ENCODE data around the gene PXDC1. TPM values are rescaled to one million over a fixed set of nuclear protein-coding genes. Genes with fewer than 3 reads are reported as not detected.
"Not testable (repeated sequence)": the region's sequence is repeated elsewhere in the genome, so short reads cannot be mapped to it uniquely, and the experiment has no call there.

PXDC1 gene
- total RNA-seq, 1 experiment from 2014 or later, result 42.9 TPM

DNA sequence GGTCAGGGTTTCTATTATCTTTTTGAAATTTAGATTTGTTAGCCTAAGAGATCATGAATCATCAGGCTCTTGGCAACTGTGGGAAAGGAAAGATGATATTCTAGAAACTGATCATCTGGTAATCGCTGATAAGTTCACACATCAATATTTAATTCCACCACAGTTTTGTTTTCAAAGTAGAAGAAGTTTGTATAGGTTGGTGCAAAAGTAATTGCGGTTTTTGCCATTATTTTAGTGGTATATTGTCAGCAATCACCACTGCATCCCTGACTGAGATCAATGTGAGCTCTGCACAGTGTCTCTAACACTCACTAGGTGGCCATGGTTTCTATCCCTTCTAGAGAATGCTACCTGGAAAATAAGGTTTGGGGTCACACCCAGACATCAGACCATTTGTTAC, 17.0 kb upstream of the PXDC1 start:
- BruUV-seq (replicated peaks), result no TSS peak
- no peak overlapping the region for H3K4me3 ChIP-seq (ENCODE audit: low read depth, low read length)
- H3K4me1 ChIP-seq, result no peaks in the 10 kb centered on the region
- no peaks in the 10 kb centered on the region for H3K27me3 ChIP-seq (replicated peaks; ENCODE audit: control insufficient read depth, insufficient read depth, low read length)
- H3K36me3 ChIP-seq (ENCODE audit: control insufficient read depth, insufficient read depth, low read length), result no peaks in the 10 kb centered on the region
- TF ChIP-seq, protein P1, sequence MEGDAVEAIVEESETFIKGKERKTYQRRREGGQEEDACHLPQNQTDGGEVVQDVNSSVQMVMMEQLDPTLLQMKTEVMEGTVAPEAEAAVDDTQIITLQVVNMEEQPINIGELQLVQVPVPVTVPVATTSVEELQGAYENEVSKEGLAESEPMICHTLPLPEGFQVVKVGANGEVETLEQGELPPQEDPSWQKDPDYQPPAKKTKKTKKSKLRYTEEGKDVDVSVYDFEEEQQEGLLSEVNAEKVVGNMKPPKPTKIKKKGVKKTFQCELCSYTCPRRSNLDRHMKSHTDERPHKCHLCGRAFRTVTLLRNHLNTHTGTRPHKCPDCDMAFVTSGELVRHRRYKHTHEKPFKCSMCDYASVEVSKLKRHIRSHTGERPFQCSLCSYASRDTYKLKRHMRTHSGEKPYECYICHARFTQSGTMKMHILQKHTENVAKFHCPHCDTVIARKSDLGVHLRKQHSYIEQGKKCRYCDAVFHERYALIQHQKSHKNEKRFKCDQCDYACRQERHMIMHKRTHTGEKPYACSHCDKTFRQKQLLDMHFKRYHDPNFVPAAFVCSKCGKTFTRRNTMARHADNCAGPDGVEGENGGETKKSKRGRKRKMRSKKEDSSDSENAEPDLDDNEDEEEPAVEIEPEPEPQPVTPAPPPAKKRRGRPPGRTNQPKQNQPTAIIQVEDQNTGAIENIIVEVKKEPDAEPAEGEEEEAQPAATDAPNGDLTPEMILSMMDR (IDR thresholded peaks at IDR 0.05; ENCODE audit: insufficient read depth in 1 of 2, low read depth in 1 of 2, low read length in 1 of 2, severe bottlenecking in 1 of 2, unreplicated experiment in 1 of 2), result no peak
- Mint-ChIP-seq H3K4me1 (ENCODE audit: low read depth, unreplicated experiment) (no peaks in the 10 kb centered on the region), H3K4me3 (ENCODE audit: unreplicated experiment) (no peak overlapping the region), H3K27me3 (ENCODE audit: insufficient read depth, unreplicated experiment) (no peaks in the 10 kb centered on the region), H3K27ac (ENCODE audit: unreplicated experiment) (no peak overlapping the region), H3K36me3 (ENCODE audit: insufficient read depth, unreplicated experiment) (no peaks in the 10 kb centered on the region), H3K9me3 (ENCODE audit: unreplicated experiment) (no peaks in the 10 kb centered on the region)
- DNase-seq, result no peak
- intact Hi-C loops (cut with micrococcal nuclease; ENCODE audit: unreplicated experiment), result no loop called here
- ChIA-PET POLR2A (no interaction called here), CTCF (no interaction called here)
- peaks cover 7% of the 10 kb centered on the region; the same call in 1 of the 2 replicates for H3K9me3 ChIP-seq

- H3K4me3 ChIP-seq (ENCODE audit: low read depth, low read length); H3K9me3 ChIP-seq; H3K36me3 Mint-ChIP-seq (ENCODE audit: insufficient read depth, unreplicated experiment); H3K36me3 ChIP-seq (ENCODE audit: control insufficient read depth, insufficient read depth, low read length); H3K27me3 ChIP-seq (replicated peaks; ENCODE audit: control insufficient read depth, insufficient read depth, low read length); H3K4me1 Mint-ChIP-seq (ENCODE audit: low read depth, unreplicated experiment); BruUV-seq (replicated peaks); H3K27ac Mint-ChIP-seq (ENCODE audit: unreplicated experiment); CTCF ChIA-PET; H3K27me3 Mint-ChIP-seq (ENCODE audit: insufficient read depth, unreplicated experiment); DNase-seq; intact Hi-C loops (cut with micrococcal nuclease; ENCODE audit: unreplicated experiment); H3K4me1 ChIP-seq; POLR2A ChIA-PET; H3K4me3 Mint-ChIP-seq (ENCODE audit: unreplicated experiment); H3K9me3 Mint-ChIP-seq (ENCODE audit: unreplicated experiment): not testable (repeated sequence)
Measured at GRCh38 chr6:3767483-3767882, 16.0 kb upstream of the PXDC1 start.

DNA sequence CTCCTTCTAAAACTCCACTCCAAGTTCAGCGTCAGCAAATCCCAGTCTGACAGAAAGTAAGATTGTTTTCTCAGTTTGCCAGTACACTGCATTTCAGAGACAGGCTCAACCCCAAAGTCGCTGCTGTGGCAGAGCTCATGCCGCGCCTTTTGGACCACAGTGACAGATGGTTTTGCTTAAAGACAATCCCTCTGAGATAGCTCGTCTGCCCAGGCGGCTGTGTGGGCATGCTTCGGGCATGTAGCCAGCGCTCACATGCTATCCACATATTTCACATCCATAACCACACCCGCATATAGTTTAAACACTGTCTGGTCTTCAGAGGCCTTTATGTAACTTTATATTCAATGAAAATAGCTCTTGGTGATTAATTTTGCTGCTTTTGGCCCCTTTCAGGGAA, 14.7 kb upstream of the PXDC1 start:
- ChIA-PET POLR2A (interaction anchor here (0.7 kb wide), 1 partner anchor 767 kb away, joined by 3 read pairs; no protein-coding TSS in a partner anchor), CTCF (no interaction called here)
- no peaks in the 10 kb centered on the region for H3K27me3 ChIP-seq (replicated peaks; ENCODE audit: control insufficient read depth, insufficient read depth, low read length)
- H3K36me3 Mint-ChIP-seq (ENCODE audit: insufficient read depth, unreplicated experiment), result no peaks in the 10 kb centered on the region
- no peak overlapping the region for H3K4me3 Mint-ChIP-seq (ENCODE audit: unreplicated experiment)
- H3K4me3 ChIP-seq (ENCODE audit: low read depth, low read length), result no peak overlapping the region
- no peaks in the 10 kb centered on the region for H3K4me1 Mint-ChIP-seq (ENCODE audit: low read depth, unreplicated experiment)
- H3K27me3 Mint-ChIP-seq (ENCODE audit: insufficient read depth, unreplicated experiment), result no peaks in the 10 kb centered on the region
- TF ChIP-seq, protein P1 (IDR thresholded peaks at IDR 0.05; ENCODE audit: insufficient read depth in 1 of 2, low read depth in 1 of 2, low read length in 1 of 2, severe bottlenecking in 1 of 2, unreplicated experiment in 1 of 2), result no peak
- no peaks in the 10 kb centered on the region for H3K4me1 ChIP-seq
- H3K27ac Mint-ChIP-seq (ENCODE audit: unreplicated experiment), result no peak overlapping the region
- BruUV-seq (replicated peaks), result no TSS peak
- peaks cover 7% of the 10 kb centered on the region; the same call in 1 of the 2 replicates for H3K9me3 ChIP-seq
- intact Hi-C loops (cut with micrococcal nuclease; ENCODE audit: unreplicated experiment), result no loop called here
- no peak for DNase-seq
- no peaks in the 10 kb centered on the region for H3K9me3 Mint-ChIP-seq (ENCODE audit: unreplicated experiment)
- no peaks in the 10 kb centered on the region for H3K36me3 ChIP-seq (ENCODE audit: control insufficient read depth, insufficient read depth, low read length)

DNA sequence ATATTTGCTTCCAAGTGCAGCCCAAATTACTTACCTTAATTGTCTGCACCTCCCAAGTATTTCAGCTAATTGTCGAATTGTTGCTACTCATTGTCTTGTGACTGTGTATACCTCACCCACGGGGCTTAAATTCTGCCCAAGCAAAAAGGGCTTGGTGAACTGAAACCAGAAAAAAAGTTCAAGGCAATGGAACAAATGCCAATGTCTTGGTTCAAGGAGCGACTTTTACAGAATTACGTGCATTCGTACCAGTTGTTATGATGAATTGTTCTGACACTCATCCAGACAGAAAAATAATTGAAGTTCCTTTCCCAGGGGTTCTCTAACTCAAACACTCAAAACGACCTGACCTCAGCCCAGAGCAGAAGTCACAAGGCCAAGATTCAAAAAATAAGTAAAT, 13.9 kb upstream of the PXDC1 start:
- Histone ChIP-seq H3K4me3 (ENCODE audit: low read depth, low read length) (no peak overlapping the region), H3K4me1 (no peaks in the 10 kb centered on the region), H3K27me3 (replicated peaks; ENCODE audit: control insufficient read depth, insufficient read depth, low read length) (no peaks in the 10 kb centered on the region), H3K9me3 (peaks cover 7% of the 10 kb centered on the region; the same call in 1 of the 2 replicates), H3K36me3 (ENCODE audit: control insufficient read depth, insufficient read depth, low read length) (no peaks in the 10 kb centered on the region)
- intact Hi-C loops (cut with micrococcal nuclease; ENCODE audit: unreplicated experiment), result no loop called here
- Mint-ChIP-seq H3K27ac (ENCODE audit: unreplicated experiment) (no peak overlapping the region), H3K27me3 (ENCODE audit: insufficient read depth, unreplicated experiment) (no peaks in the 10 kb centered on the region), H3K9me3 (ENCODE audit: unreplicated experiment) (no peaks in the 10 kb centered on the region), H3K36me3 (ENCODE audit: insufficient read depth, unreplicated experiment) (no peaks in the 10 kb centered on the region), H3K4me1 (ENCODE audit: low read depth, unreplicated experiment) (no peaks in the 10 kb centered on the region), H3K4me3 (ENCODE audit: unreplicated experiment) (no peak overlapping the region)
- POLR2A ChIA-PET, result no interaction called here
- DNase-seq, result no peak
- BruUV-seq (replicated peaks), result no TSS peak
- CTCF ChIA-PET, result no interaction called here
- TF ChIP-seq, protein P1 (IDR thresholded peaks at IDR 0.05; ENCODE audit: insufficient read depth in 1 of 2, low read depth in 1 of 2, low read length in 1 of 2, severe bottlenecking in 1 of 2, unreplicated experiment in 1 of 2), result no peak
